ENCODE data around the gene LDLRAP1.

- TF ChIP-seq CTCF (conservative IDR thresholded peaks at IDR 0.05), result no peak
- no peak for TF ChIP-seq EZH2 (IDR thresholded peaks at IDR 0.05; ENCODE audit: low read depth)
These were observed 51.6 kb downstream of the LDLRAP1 start for GRCh38 chr1:25594971-25595370.

Data from PC-9 (cell line).